GM12891 (cell line): ENCODE measurements around the gene TCEAL8. TPM values are rescaled to one million over a fixed set of nuclear protein-coding genes. Genes with fewer than 3 reads are reported as not detected.
A peak's percentile ranks its signal among the peaks of the same experiment; 100 is the strongest.

ENCODE experiments used
- DNase-seq: peaks from one replicate; pipeline ENCODE4 v3.0.0; 2011; ENCODE audit warnings: low spot score; ENCODE audit not compliant: insufficient read length
- FAIRE-seq: peaks from 2 replicates; lab custom pipeline; 2011; peaks lifted over from hg19 to GRCh38; lab: Jason Lieb, UNC
- PAX5 ChIP-seq: IDR thresholded peaks from 2 replicates; pipeline ENCODE4 v1.6.1; 2011; ENCODE audit warnings: low read length, moderate library complexity, mild to moderate bottlenecking; ENCODE audit not compliant: insufficient read depth, severe bottlenecking
- POLR2A ChIP-seq: IDR thresholded peaks from 2 replicates; pipeline ENCODE4 v1.6.1; 2011; ENCODE audit warnings: low read depth, low read length, control low read depth
- POLR2AphosphoS5 ChIP-seq: IDR thresholded peaks from 2 replicates; pipeline ENCODE4 v1.6.1; 2011; ENCODE audit warnings: low read depth, low read length, control low read depth
- POU2F2 ChIP-seq: IDR thresholded peaks from 2 replicates; pipeline ENCODE4 v1.6.1; 2011; ENCODE audit warnings: low read depth, mild to moderate bottlenecking, control low read depth, low read length, moderate library complexity
- SPI1 ChIP-seq: IDR thresholded peaks from 2 replicates; pipeline ENCODE4 v1.6.1; 2011; ENCODE audit warnings: low read depth, low read length, control low read depth
- TAF1 ChIP-seq: IDR thresholded peaks from 2 replicates; pipeline ENCODE4 v1.6.1; 2011; ENCODE audit warnings: low read depth, low read length, control low read depth
- polyA plus RNA-seq: library from polyadenylated mRNA; unstranded; fragments of >200 nt; gene quantifications from one replicate; pipeline ENCODE4 v1.2.1, GENCODE V29; 2012; ENCODE audit warnings: low read depth, missing spikeins, inconsistent platforms; ENCODE audit not compliant: missing spikeins

Gene TCEAL8
- polyA plus RNA-seq: 45.0 TPM

- TF ChIP-seq PAX5: no peak
- TF ChIP-seq SPI1: no peak
- no peak for TF ChIP-seq TAF1
- TF ChIP-seq POLR2A: no peak
- no peak for TF ChIP-seq POLR2AphosphoS5
- TF ChIP-seq POU2F2: no peak
- DNase-seq (no peak), FAIRE-seq (peak; percentile 84)
Observed at GRCh38 chrX:103254921-103255493, at the start of gene TCEAL8. TCEAL8 (minus strand) TSS chrX:103255155; CDS start chrX:103253979, 1,176 bp downstream.

- DNase-seq: no peak
- no peak for TF ChIP-seq POU2F2
- TF ChIP-seq POLR2AphosphoS5: no peak
- no peak for TF ChIP-seq TAF1
- no peak for TF ChIP-seq POLR2A
- no peak for TF ChIP-seq PAX5
- TF ChIP-seq SPI1: no peak
- peak; percentile 38 for FAIRE-seq
Observed at GRCh38 chrX:103304705-103305104, 49.8 kb upstream of the TCEAL8 start.

- FAIRE-seq (no peak), DNase-seq (no peak)
- TF ChIP-seq POU2F2 (no peak), POLR2AphosphoS5 (no peak), PAX5 (no peak), TAF1 (no peak), SPI1 (no peak), POLR2A (no peak)
Observed at GRCh38 chrX:103293118-103293517, 38.2 kb upstream of the TCEAL8 start.

GRCh38 chrX:103279624-103280023 is 24.7 kb upstream of the TCEAL8 start:
- TF ChIP-seq POU2F2: no peak
- TF ChIP-seq PAX5: no peak
- no peak for TF ChIP-seq TAF1
- TF ChIP-seq POLR2A: no peak
- TF ChIP-seq POLR2AphosphoS5: no peak
- no peak for TF ChIP-seq SPI1
- FAIRE-seq (no peak), DNase-seq (no peak)

GRCh38 chrX:103276581-103277002 is 21.6 kb upstream of the TCEAL8 start, which contains the start of gene TCEAL5:
TCEAL5 (minus strand) TSS chrX:103276750; CDS start chrX:103274563, 2,187 bp downstream.
- TF ChIP-seq POU2F2: no peak
- no peak for TF ChIP-seq POLR2AphosphoS5
- no peak for TF ChIP-seq PAX5
- TF ChIP-seq TAF1: no peak
- no peak for TF ChIP-seq POLR2A
- TF ChIP-seq SPI1: no peak
- DNase-seq (no peak), FAIRE-seq (no peak)

- TF ChIP-seq PAX5 (no peak), POU2F2 (no peak), POLR2AphosphoS5 (no peak), TAF1 (no peak), POLR2A (no peak), SPI1 (no peak)
- DNase-seq (no peak), FAIRE-seq (no peak)
Observed at GRCh38 chrX:103275947-103276567, 21.1 kb upstream of the TCEAL8 start.

GRCh38 chrX:103274284-103274683 is 19.3 kb upstream of the TCEAL8 start:
- no peak for TF ChIP-seq POU2F2
- TF ChIP-seq TAF1: no peak
- no peak for TF ChIP-seq POLR2A
- TF ChIP-seq POLR2AphosphoS5: no peak
- TF ChIP-seq PAX5: no peak
- no peak for TF ChIP-seq SPI1
- no peak for FAIRE-seq
- no peak for DNase-seq

- FAIRE-seq: no peak
- TF ChIP-seq PAX5: no peak
- no peak for TF ChIP-seq TAF1
- TF ChIP-seq POLR2A: no peak
- TF ChIP-seq POLR2AphosphoS5: no peak
- no peak for TF ChIP-seq POU2F2
- TF ChIP-seq SPI1: no peak
- no peak for DNase-seq
Observed at GRCh38 chrX:103258275-103258674, 3.3 kb upstream of the TCEAL8 start.

- TF ChIP-seq TAF1 (no peak), POLR2A (no peak), POLR2AphosphoS5 (no peak), SPI1 (no peak)
- no peak for FAIRE-seq
- no peak for DNase-seq
Observed at GRCh38 chrX:103256651-103257050, 1.7 kb upstream of the TCEAL8 start.

- no peak for DNase-seq
- peak; percentile 50 for FAIRE-seq
- no peak for TF ChIP-seq SPI1
- TF ChIP-seq POLR2AphosphoS5: no peak
- 0 out of 2 replicates have a peak, but pooled peaks have one; percentile 3 for TF ChIP-seq POLR2A
Observed at GRCh38 chrX:103254171-103254824, 657 bp downstream of the TCEAL8 start.
